ENCODE measurements around the gene SPC25. TPM values are rescaled to one million over a fixed set of nuclear protein-coding genes. Genes with fewer than 3 reads are reported as not detected.

Gene SPC25
- total and polyA plus RNA-seq, 10 of the 15 experiments (the other 5 are each of a cell fraction or from before 2014, with no cell fraction given) = 18.7 to 61.5 (median 32.0) TPM

- ATAC-seq = no peak
- CTCF ChIA-PET = no interaction called here
- in situ Hi-C loops (cut with MboI) (no loop called here), intact Hi-C loops (cut with micrococcal nuclease; ENCODE audit: unreplicated experiment) (no loop called here)
- Histone ChIP-seq H3K4me1 (ENCODE audit: control insufficient read depth, insufficient read depth, low read length) (no peaks in the 10 kb centered on the region), H3K36me3 (ENCODE audit: control insufficient read depth in 2 of 2, insufficient read depth in 2 of 2, low read length in 1 of 2) (no peaks in the 10 kb centered on the region; a peak in 1 of 4 replicates), H3K79me2 (ENCODE audit: control insufficient read depth, insufficient read depth, low read length) (no peaks in the 10 kb centered on the region), H2AFZ (ENCODE audit: control insufficient read depth, low read depth, low read length) (no peak overlapping the region), H3K27me3 (replicated peaks in 1 of 2; ENCODE audit: control insufficient read depth in 2 of 2, insufficient read depth in 2 of 2, low read length in 1 of 2) (no peaks in the 10 kb centered on the region), H3K4me2 (ENCODE audit: control insufficient read depth, insufficient read depth) (no peak overlapping the region), H3K27ac (ENCODE audit: control insufficient read depth, insufficient read depth) (no peak overlapping the region), H4K20me1 (ENCODE audit: control insufficient read depth, insufficient read depth) (no peaks in the 10 kb centered on the region), H3K4me3 (no peak overlapping the region), H3K9ac (ENCODE audit: control insufficient read depth, insufficient read depth, low read length) (no peak overlapping the region), H3K9me3 (replicated peaks; ENCODE audit: control insufficient read depth, insufficient read depth, low read length) (no peaks in the 10 kb centered on the region)
- 100% methylated on average over 1 of the region's 1 CpG for WGBS (ENCODE audit: insufficient coverage, insufficient replicate concordance, low lambda C conversion rate, missing lambda C conversion rate)
- SMC1A ChIA-PET (ENCODE audit: uncharacterized antibody, unreplicated experiment) = no interaction called here
- no peak for DNase-seq (ENCODE audit: low read depth, low spot score)
- no peak for TF ChIP-seq RAD51 (IDR thresholded peaks at IDR 0.05)
- no peak for TF ChIP-seq CBX3 (IDR thresholded peaks at IDR 0.05; ENCODE audit: borderline replicate concordance, low read depth)
- TF ChIP-seq NFYA (IDR thresholded peaks at IDR 0.05; ENCODE audit: borderline replicate concordance, low read depth, low read length) = no peak
- no peak for TF ChIP-seq RELB (IDR thresholded peaks at IDR 0.05; ENCODE audit: low read depth)
- TF ChIP-seq MAX (IDR thresholded peaks at IDR 0.05; ENCODE audit: low read depth, low read length) = no peak
- TF ChIP-seq SUZ12 (IDR thresholded peaks at IDR 0.05; ENCODE audit: unreplicated experiment) = no peak
- TF ChIP-seq SUPT20H (IDR thresholded peaks at IDR 0.05; ENCODE audit: borderline replicate concordance, control insufficient read depth, low read depth, low read length) = no peak
- TF ChIP-seq CREB1 (IDR thresholded peaks at IDR 0.05; ENCODE audit: low read depth) = no peak
- TF ChIP-seq RCOR1 (conservative IDR thresholded peaks at IDR 0.05; ENCODE audit: low read depth, low read length) = no peak
- no peak for TF ChIP-seq ZNF687 (IDR thresholded peaks at IDR 0.05)
- POLR2A ChIA-PET = no interaction called here
- RAD21 ChIA-PET (ENCODE audit: unreplicated experiment) = no interaction called here
- no TSS peak for BruUV-seq (replicated peaks)
- no peak for FAIRE-seq
Measured at GRCh38 chr2:168853471-168853870, 36.8 kb downstream of the SPC25 start.
